NCI-H1436 treated with DMSO at 0.1 percent for 48 hours (cell line): ENCODE data around the gene MYLIP.

Experiments used
- DNase-seq: peaks from one replicate; lab custom pipeline; 2025; lab: John Stamatoyannopoulos, UW

The MYLIP gene

DNA sequence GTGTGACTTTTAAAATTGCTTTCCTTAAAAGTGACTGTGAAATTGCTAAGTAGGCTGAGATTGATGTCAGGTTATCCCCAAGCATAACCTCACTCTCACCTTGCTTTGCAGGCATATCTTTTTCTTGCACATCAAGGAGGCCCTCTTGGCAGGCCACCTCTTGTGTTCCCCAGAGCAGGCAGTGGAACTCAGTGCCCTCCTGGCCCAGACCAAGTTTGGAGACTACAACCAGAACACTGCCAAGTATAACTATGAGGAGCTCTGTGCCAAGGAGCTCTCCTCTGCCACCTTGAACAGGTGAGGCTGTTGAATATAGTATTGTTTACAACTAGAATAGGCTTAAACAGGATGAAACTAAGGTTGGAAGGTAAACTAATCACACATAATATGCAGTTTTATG lies 12.6 kb downstream of the MYLIP start:
- DNase-seq, result no peak

DNA sequence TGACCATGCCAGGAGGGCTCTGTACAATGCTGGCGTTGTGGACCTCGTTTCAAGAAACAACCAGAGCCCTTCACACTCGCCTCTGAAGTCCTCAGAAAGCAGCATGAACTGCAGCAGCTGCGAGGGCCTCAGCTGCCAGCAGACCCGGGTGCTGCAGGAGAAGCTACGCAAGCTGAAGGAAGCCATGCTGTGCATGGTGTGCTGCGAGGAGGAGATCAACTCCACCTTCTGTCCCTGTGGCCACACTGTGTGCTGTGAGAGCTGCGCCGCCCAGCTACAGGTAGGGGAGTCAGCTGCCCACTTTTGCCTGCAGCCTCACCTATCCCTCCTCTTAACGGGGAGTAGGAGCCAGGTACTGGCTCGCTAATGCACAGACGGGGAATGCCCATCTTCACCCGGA lies 16.2 kb downstream of the MYLIP start:
- no peak for DNase-seq

- no peak for DNase-seq
Observed at GRCh38 chr6:16146028-16146427, 17.1 kb downstream of the MYLIP start.

- DNase-seq, result no peak
Observed at GRCh38 chr6:16146527-16146955, 17.7 kb downstream of the MYLIP start.

DNA sequence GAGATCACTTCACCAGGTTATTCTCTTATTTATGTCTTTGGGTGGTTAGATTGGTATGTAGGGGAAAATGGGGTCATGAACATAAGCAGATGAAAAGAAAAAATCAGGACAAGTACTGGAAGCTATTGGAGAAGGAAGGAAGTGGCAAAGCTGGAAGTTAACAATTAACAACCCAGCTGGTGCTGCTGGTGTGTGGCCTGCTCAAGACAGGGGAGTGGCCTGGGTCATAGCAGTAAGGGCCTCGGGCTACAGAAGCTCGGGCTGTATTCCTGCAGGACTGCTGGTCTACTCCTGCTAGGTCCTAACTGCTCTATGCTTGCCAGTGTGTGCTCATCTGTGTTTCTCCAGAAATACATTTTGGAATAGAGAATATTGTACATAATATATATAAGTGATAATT lies 19.6 kb downstream of the MYLIP start:
- DNase-seq, result no peak

GRCh38 chr6:16149305-16149704 lies 20.4 kb downstream of the MYLIP start:
- no peak for DNase-seq

- DNase-seq, result no peak
Observed at GRCh38 chr6:16150098-16150497, 21.2 kb downstream of the MYLIP start.

DNA sequence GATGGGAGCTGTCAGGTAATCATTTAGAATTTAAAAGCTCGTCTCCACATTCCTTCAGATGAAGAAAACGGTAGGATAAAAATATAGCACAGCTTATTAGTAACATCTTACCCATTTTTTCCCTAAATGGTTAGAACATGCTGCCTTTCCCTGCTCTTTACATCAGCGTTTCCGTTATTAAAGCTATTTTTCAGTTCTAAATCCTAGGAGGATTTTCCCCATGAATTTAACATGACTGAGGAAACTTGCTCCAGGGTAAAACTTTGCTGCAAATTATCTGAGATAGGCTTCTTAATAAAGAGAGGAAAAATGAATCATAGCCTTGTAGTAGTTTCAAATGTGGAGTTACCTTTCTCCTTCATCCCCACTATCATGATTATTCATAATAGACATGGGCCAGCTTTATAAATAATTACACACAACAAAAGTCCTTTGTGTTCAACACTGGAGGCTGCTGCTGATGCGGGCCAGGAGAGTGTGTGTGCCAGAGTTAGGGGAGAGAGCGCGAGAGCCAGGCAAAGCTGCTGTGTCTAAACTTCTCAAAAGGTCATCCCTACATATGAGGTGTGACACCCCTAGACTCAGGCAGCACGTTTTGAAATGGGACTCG lies 24.4 kb downstream of the MYLIP start:
- no peak for DNase-seq

DNA sequence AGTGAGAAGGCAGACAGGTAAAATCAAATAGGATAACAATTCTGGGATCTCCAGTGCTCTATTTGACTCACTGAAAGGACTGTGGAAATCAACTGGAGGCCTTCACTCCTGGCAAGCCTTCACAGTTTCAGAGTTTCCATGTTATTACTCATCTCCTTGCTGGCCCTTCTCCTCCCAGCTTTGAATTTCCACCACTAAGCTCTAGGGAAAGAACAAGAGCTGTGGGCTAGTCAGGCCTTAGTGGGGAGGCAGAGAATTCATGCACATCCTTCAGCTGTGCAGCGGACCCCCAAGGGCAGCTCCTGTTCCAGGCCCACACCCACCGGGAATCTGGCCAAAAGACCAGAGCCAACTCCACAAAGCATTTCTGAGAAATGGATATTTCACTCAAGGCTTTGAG lies 26.0 kb downstream of the MYLIP start:
- DNase-seq, result no peak

GRCh38 chr6:16157492-16157891 lies 28.6 kb downstream of the MYLIP start:
- no peak for DNase-seq

DNA sequence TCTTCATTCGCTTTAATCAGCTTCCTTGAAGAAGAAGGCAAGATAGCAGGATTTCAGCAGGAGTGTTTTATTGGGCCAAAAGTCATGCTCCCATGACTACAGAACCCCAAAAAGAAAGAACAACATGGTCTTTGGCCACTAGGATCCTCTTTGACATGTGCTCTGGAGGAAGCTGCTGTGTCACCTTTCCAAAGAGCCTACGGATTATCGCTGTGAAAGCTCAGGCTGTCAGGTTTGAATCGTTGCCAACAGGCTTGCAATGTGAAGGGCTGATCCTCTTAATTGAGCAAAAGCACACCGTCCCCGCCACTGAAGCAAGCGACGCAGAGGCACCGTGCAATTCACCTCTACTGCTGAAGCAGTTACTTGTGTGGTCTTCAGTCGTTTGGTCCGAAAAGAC lies 29.0 kb downstream of the MYLIP start:
- no peak for DNase-seq

DNA sequence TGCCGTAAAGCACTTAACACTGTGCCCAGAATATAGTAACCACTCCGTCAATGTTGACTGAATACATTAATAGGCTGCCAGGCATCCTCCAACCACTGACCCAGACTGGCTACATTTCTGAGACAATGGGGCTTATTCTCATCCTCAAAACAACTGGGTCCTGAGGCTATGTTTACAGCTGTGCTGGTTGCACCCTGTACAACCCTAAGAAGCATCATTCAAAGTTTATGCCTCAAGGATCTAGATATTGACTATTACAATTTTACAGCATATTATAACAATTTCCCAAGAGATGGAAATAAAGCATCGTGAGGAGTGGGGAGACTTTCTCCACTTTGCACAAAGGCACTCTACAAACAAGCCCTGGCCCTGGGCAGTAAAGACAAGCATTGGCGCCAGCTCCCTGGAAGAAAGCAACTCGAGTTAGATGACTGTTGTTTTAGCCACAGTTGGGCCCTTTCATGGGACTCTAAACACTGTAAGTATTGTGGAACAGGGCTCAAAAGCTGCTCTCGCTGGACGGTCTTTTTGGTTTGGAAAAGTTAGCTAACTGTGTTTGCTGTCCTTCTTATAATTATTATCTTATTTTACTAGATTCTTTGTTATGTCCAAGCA lies 30.2 kb downstream of the MYLIP start:
- no peak for DNase-seq

GRCh38 chr6:16160794-16161193 lies 31.9 kb downstream of the MYLIP start:
- no peak for DNase-seq

GRCh38 chr6:16162003-16162402 lies 33.1 kb downstream of the MYLIP start:
- DNase-seq, result no peak

DNA sequence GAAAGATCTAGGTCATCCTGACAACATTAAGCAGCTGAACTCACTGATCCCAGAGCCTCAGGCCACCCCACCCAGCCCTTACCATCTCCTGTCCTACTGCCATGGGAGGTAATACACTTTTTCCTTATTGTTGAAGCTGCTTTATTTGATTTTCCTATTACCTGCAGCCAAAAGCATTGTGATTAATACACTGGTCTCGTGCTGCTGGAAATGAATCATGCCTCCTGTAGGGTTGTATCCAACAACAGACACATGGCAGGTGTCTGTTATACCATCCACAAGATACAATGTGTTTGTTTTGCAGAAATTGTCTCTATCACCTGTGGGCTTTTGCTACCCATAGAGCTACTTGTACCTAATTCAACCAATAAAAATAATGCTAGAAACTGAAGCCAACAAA lies 34.2 kb downstream of the MYLIP start:
- DNase-seq, result no peak

- DNase-seq, result no peak
Observed at GRCh38 chr6:16163535-16164300, 34.8 kb downstream of the MYLIP start.

DNA sequence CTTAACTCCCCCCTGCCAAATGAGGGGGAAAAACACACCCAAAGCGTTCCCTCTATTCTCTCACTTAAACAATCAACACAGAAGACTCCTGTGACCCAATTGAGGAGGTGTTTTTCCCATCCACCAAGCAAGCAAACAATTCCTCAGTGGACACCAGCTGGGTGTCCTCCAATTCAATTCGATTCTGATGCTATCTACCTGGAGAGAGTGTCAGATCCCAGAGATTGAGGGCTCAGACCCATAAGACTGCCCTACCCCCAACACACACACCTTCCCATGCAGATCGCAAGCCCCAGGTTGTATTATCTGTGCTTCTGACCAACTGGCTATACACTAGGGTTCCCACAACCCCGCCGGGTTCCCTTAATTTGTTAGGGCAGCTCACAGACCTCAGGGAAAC lies 36.8 kb downstream of the MYLIP start:
- no peak for DNase-seq

DNA sequence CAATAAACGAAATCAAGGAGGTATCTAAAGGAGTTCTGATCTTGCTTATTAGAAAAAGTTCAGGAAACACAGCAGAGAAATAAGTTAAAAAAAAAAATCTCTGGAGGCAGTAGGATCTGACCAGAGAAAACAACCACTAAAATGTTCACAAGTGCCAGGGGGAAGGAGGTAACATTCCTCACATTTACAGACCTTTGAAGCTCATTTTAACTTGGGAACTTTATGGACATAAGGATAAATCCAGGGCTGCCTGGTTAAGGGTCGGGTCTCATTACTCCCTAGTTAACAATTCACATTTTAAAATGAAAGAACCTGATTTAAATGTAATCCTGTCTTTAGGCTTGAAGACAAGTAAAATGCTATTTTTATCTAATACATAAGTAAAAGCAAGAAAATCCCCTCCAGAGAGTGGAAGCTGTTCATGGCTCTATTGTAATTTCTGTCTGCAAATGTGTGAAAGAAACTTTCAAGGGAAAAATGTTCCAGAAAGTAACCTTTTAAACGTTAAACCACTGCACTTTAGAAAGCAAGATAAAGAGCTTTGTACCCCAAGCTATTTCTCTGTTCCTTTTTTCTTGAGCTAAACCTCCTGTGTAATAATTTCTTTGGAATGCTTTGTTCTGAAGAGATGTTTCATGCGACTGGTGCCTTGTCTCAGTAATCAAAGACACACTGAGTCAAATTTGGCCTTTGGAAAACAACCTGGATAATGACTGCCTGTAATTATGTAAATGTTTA lies 38.2 kb downstream of the MYLIP start:
- no peak for DNase-seq

DNA sequence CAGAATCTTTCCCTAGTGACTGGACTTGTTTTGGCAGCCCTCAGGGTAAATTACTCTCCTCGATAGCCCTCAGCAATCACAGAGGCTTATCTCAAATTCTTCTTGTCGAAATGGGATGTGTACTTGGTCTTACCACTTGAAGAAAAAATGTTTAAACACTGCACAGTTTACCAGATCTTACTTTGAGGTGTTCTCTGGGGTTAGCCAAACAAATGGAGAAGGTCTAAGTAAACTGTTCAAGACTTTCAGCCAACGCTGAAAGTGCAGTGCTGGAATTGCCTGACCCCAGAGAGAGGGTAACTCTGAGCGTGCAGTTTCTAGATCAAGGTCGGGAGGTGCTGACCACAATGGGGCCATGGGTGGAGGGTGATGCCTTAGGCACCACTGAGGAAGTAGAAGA lies 39.2 kb downstream of the MYLIP start:
- DNase-seq, result no peak

GRCh38 chr6:16168858-16169257 lies 40.0 kb downstream of the MYLIP start:
- DNase-seq, result peak; percentile 41

DNA sequence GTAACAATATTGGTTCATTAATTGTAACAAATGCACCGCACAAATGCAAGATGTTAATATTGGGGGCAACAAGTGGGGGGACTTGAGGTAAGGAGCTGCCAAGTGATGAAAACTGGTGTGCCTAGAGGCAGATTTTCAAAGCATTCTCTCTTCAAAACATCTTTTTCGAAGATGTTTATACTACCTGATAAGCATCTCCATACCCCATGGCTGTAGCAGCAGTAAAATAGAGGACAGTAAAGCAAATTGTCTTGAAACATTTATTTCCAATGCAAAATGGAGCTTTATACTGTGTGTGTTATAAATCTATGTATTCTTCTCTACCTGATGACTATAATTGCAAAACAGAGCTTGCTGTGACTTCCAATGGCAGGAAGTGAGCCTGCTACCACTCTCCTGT lies 42.5 kb downstream of the MYLIP start:
- DNase-seq, result no peak

- DNase-seq, result no peak
Observed at GRCh38 chr6:16173167-16173940, 44.5 kb downstream of the MYLIP start.
